Activated CD4-positive, CD25-positive, alpha-beta regulatory T cell treated with anti-CD3 and anti-CD28 coated beads, Interleukin-2, amount 50 U/mL, for 72 hours (primary cell): ENCODE results near the gene SRPX.

Experiments
- DNase-seq: peaks from one replicate; pipeline ENCODE4 v3.0.0; 2021

SRPX gene

DNA sequence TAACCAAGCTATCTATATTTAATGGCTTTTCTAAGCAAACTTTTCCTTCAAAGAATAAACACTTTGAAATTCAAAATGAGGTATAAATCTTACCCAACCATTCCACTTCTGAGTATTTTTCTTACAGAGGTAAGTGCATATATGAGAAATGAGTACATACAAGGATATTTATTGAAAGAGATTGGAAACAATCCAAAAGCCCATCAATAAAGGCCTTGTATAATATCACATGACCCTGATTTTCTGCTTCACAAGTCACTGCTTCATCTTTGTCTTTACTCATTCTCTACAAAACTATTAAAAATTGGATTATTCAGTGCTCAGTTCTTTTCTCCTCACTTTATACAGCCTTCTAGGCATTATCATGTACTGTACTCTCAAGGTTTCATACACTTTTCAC lies 91.3 kb downstream of the SRPX start:
- no peak for DNase-seq

DNA sequence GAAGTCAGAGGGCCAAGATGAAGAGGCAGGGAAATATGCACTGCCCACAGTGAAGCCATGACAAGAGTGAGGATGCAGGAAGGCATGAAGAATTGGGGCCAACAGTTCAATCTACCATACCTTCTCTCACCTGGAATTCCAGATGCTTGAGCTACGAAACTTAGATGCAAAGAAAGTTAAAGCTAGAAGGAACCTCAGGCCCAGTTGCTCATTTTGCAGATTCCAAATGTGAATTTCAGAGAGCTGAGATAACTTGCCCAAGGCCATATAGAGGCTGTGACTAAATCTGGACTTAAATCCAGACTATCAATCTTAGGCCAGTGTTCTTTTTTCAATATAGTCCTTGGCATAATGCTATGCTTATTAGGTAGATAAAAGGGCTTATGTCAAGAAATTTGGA lies 92.7 kb downstream of the SRPX start:
- no peak for DNase-seq

DNA sequence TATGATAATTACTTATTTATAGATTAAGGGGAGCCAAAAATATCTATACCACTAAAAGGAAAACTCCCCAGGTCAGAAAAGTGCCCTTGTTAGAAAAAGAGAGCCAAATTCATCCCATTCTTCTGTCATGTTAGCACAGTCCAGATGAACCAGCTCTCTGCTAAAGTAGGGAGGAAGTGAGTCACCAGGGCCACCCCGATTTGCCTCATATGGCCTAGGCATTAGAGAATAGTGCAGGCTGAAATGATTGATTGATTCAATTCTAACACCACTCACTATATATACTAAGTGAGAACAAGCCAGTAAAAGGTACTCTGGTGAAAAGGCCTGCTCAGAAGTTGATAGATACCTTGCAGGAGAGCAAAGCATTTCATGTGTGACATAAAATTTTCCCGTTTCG lies 94.5 kb downstream of the SRPX start:
- DNase-seq = no peak

DNA sequence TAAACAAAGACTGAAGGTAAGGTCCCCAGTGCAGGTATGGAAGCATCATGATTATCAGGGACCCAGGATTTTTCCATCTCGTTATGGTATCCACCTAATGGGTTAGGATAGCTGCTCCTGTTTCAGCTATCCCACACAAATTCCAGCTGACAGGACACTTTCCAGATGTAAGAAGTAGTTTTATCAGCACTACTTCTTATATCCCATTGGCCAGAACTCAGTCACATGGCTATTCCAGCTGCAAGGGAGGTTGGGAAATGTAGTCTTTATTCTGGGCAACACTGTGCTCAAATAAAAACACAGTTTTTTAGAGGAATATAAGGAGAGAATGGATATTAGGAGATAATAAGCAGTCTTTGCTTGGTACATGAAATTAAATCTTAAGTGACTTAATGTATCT lies 96.7 kb downstream of the SRPX start:
- no peak for DNase-seq

DNA sequence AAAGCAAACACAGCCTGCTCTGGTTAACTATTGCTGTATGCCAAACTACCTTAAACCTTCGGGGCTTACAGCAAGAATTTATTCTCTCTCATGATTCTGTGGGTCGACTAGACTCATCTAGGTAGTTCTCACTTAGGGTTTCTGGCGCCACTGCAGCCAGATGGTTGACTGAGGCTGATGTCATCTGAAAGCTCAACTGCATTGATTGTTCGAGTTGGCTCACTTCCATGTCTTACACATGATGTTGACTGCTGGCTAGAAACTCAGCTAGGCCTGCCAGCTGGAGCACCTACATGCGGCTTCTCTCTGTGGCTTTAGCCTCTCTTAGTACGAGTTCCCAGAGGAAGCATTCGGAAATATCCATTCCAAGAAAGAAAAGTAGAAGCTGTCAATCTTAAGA lies 103.2 kb downstream of the SRPX start:
- DNase-seq = no peak

DNA sequence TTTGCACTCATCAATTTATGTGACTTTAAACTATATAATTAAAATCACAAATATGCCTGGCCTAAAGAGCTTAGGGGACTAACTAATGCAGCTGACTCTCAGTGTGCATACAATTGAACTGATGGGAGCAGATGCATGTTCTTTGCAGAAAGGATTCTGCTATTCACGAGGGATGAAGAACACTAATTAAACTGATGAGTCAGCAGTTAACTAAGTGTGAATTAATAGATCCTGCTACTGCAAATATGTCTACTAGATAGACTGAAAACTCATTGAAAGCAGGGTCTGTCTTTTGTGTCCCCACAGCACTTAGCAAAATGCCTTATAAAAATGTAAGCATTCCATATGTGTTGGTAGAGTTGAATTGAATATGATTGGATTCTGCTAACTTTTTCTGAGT lies 104.0 kb downstream of the SRPX start:
- DNase-seq = no peak

DNA sequence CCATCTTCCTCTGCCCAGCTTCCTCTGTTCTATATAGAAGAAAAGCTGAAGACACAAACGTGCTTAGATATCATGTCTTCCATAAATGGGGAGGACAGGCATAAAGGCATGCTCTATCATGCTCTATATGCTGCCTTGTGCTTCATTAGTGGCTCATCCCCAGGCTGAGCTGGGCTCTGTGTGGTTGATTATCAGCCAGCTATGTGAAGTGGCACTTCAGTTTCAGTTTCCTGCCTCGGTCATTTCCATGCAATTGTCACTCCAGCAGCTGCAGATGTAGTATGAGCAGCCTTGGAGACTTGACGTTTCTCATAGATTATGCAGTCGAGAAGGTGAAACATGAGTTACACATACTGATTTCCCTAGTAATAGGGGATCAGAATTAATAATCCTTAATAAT lies 108.1 kb downstream of the SRPX start:
- no peak for DNase-seq

DNA sequence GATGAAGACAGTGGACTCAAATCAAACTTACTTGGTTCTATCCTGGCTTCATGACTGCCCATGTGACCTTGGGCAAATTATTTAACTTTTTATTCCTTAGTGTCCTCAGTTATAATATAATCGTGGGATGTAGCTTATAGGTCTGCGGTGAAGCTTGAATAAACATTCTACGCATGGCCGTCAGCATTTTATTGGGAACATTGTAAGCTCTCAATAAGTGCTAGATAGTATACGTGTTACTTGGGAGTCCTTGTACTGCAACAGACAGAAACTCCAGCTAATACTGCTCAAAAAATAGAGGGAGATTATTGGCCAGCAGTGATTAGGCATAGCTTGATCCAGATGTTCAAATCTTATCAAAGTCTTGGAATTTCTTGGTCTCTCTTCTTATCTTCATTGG lies 109.5 kb downstream of the SRPX start:
- no peak for DNase-seq

DNA sequence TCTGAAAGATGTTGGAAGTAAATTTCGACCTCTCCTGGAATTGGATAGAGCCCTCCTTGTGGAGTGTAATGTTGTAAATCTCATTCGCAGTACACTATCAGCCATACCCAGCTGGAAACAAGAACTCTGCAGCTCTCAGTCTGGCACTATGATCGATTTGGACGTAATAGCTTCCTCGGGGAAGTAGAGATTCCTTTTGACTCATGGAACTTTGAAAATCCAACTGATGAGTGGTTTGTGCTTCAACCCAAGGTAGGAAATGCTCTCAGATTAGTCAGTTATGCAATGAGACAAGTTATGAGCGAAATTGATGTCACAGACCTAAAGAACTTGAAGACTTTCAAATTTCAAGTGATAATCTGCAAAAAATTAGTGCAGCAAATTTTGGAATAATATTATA lies 110.4 kb downstream of the SRPX start:
- no peak for DNase-seq

DNA sequence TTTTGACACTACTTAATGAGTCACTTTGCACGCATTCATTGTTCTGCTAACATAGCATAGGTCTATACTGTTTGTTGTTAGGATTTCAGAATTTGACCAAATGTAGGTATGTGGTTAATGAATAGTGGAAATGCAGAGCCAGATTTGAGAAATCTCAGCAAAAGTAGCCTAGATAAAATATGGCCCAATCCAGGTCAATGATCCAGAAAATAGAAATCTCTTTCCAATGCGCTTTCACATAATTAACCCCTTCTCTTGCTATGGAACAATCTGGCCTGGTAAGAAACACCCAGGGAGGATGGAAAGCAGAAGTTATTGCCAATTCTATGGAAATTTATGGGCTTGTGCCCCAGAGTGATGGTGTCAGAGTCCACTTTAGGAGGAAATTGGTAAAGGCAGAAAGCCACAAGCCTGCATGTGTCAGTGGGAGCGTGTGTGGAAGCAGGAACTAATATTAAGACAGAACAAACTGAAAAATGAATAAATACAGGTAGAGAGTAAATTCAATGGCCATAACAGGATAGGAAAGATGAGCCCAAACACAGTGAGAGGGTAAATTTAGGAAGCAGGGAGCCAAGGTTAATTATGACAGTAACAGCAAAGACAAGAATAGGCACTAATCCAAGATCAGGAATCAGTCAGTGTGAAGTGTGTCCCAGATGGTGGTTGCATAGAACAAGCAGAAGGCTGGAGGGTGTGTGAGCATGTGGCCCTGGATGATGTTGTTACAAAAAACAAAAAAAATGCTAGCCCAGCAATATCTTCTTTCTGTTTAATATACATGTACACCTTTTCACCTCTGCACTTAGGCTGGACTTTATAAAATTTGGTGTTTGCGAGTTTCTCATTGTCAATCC lies 111.4 kb downstream of the SRPX start:
- no peak for DNase-seq

DNA sequence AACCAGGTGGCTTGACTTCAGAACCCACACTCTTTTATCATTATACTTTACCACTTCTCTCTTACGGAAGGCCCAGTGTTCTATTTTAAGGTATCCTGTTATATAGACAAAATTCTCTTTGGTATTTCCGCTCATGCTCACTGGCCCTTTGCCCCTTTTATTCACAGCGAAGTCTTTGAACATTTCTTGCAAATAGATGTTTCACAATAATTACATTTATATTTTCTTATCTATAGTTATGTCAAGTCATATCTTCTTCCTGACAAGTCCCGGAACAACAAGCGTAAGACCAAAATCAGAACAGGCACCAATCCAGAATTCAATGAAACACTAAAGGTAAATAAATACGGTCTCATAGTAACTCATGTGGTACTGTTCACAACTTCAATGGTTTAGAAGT lies 112.3 kb downstream of the SRPX start:
- DNase-seq = no peak

DNA sequence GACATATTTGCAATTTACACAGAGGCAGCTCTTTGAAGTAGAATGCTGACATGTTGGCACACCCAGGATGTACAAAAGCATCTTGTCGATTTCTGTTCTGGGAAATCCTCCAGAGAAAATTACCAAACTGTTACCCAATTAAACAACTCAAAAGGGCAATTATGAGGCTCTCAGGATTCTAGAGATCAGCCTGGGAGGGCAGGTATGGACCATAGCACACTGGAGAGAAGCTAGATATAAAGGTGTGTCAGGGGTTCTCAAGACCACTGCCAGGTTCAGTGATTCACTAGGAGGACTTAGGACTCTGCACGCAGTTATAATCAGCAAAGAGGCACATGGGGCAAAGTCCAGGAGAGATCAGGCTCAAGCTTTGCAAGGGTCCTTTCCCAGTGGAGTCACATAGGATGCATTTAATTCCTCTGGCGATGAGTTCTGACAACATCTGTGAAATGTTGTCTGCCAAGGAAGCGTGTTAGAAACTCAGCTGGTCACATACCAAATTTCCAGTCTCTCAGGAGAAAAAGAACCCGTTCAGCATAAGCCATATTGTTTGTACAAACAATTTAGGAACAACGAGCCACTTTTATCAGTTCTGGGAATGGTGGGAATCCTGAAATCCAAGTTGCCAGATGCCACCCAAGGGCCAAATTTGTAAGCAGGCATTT lies 113.5 kb downstream of the SRPX start:
- no peak for DNase-seq

DNA sequence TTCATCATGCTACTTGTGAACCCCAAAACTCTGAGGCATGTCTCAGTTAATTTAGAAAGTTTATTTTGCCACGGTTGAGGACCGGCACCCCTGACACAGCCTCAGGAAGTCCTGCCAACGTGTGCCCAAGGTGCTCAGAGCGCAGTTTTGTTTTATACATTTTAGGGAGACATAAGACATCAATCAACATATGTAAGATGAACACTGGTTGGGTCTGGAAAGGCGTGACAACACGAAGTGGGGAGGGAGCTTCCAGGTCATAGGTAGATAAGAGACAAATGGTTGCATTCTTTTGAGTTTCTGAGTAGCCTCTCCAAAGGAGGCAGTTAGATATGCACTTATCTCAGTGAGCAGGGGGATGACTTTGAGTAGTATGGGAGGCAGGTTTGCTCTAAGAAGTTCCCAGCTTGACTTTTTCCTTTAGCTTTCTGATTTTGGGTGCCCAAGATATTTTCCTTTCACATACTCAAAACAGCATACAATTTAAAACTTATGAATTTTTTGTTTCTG lies 115.4 kb downstream of the SRPX start:
- DNase-seq = no peak

DNA sequence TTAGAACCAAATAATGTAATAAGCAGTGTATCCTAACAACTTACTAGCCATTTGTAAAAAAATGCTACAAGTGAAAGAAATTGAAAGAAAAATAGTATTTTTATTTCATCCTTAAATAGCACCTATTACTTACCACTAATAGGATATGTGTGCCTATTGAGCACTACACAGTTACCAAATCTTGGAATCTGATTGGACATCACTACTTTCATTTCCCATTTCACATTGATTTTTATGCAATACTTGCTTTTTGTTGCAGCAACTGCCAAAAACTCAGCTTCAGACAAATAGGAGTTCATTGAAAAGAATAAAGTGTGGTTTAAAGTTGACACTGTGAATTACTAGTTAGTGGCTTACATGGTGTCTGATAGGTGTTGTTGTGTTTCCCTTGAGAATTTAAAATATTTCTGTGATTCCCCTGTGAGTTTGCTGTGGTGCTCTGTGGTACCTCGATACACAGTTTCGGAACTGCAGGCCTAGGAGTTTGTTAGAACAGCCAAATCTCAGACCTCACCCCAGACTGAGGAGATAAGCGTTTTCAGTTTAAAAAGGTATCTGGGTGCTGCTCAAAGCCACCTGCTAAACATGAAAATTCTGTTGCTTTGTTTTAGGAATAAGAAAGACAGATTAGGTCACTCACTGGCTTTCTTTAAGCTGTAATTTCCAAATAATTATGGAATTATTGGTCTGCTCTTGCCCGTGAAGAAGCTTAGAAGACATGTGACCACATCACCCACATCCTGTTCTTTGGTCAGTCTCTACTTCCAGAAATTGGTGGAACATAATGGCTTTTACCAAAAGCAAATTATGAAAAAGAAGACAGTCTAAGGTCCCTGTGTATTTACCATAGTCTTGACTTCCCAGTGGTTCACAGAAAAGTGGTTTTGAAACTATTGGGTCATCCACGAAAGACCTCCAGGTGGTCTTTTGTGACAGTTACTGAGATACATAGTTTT lies 116.5 kb downstream of the SRPX start:
- DNase-seq = no peak

DNA sequence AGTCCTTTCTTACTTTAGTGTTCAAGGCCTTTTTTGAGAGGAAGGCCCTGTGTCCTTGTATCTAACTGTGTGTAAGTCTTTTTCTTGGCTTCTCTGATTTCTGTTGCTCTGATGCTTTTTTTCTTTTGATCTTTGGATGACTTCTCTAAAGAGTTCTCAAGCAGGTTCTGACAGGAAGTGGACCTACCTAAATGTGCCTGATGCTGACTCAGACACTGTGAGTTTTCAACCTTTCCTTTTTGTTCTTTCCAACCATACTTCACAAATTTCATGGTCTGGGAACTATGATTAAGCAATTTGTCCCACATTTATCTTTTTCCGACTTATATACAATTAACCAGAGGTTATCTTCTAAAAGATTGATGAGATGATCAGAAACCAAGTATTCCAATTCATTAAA lies 117.8 kb downstream of the SRPX start:
- no peak for DNase-seq

DNA sequence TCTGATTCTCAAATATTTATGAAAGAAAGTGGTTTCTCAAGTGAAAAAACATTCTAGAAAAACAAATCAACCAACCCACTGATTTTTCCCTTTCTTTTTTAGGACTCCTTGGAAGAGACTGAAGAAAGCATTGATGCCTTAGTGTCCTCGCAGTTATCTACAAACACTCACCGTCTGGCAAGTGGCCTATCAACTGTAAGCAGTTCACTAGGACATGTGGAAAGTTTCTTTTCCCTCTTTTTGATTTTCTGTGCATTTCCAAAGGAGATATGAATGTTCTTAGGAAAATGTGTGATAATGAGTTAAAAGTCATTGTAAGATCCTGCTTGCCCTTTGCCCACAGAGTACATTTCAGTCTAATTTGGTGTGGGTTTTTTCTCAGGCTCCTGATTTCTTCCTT lies 118.4 kb downstream of the SRPX start:
- no peak for DNase-seq

DNA sequence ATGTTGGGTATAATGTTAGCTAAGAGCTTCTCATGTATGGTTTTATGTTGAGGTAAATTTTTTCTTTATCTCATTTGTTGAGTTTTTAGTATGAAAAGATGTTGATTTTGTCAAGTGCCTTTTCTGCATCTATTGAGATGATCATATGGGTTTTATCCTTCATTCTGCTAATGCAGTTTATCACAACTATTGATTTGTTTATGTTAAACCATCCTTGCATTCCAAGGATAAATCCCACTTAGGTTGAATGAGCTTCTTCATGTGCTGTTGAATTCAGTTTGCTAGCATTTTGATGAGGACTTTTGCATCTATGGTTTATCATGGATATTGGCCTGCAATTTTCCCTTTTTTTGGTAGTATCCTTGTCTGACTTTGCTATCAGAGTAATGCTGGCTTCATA lies 121.0 kb downstream of the SRPX start:
- no peak for DNase-seq
